ENCODE measurements around the gene ASB15.
"Not testable (repeated sequence)": the region's sequence is repeated elsewhere in the genome, so short reads cannot be mapped to it uniquely, and the experiment has no call there.

Gene ASB15

GRCh38 chr7:123601530-123601929 is at the start of gene ASB15:
TSS of gene ASB15 (plus strand) at chr7:123601821. CDS start at chr7:123614503, 12,682 bp downstream.
- DNase-seq = no peak

- not testable (repeated sequence) for DNase-seq
Observed at GRCh38 chr7:123552134-123552533, 49.5 kb upstream of the ASB15 start.

DNA sequence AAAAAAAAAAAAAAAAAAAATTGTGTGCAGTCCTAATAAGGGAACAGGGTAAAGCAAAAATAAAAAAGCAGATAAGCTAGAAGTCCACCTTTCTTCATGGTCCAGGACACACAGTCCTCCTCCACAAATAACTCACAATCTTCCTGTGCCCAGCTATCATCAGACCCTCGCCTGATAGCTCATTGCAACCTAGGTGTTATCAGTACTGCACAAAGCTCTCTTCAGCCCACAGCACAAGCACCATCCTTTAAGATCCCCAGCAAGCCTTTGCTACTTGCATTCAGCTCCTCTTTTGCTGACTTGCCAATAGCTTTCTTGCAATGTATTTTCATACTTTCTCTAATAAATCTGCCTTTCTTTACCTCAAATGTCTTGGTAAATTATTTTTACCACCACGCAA is 49.0 kb upstream of the ASB15 start:
- no peak for DNase-seq

GRCh38 chr7:123553159-123553558 is 48.5 kb upstream of the ASB15 start:
- DNase-seq = no peak

- DNase-seq = no peak
Observed at GRCh38 chr7:123555484-123555883, 46.1 kb upstream of the ASB15 start.

DNA sequence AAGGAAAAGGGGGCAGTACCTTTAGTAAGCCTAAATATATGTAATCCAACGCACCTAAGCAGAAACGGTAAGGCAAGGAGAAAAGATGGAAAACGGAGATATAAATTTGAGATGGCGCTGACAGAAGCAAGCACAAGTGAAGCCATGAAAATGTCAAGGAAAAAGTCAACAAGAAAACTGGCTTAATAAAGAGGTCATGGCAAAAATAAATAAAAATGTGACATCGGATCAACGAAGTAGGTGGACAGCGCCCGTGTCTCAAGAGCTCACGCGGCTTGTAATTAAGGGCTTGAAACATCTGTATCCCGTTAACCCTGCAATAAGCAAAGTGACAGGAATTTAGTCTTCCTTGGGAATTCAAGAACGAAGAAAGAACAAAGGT is 44.6 kb upstream of the ASB15 start:
- DNase-seq = no peak

DNA sequence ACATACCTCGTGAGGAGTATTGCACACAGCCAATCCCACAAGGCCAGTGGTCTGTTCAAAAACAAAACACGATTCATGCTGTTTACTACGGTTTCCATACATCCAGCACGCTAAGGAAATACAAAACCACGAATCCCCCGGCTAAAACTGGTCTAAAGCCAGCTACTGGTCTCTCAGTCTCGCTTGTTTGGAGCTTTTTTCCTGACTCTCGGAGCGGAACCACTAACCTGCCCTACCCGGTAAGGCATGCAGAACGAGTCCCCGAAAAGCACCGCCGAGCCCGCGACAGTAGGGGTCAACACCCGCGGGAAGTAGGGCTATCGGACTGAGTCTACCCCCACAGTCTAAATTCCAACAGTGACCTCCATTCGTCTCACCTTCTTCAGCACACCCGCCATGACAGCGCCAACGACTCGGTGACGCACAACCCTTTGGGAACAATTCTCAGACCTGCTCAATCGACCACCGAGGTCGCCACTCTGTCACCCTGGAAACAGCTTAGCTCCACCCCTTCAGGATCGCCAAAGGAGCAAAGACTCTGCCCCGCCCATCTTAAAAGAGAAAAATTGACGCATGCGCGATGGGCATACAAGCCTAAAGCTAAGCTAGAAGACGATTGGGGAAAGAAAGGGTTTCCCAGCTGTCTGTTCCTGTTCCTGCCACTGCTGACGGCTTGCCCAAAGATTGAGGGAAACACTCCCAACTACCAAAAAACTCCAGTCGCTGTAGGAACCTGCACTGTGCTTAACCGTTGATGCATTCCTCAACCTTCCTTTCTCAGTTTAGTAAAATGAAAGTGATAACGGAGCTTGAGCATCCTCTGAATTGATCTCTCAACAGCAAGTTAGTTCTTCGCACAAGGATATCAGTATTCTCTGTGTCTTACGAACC is 44.0 kb upstream of the ASB15 start, which contains the start of gene NDUFA5:
Gene NDUFA5, minus strand, starts transcription at position 421 of the 891 bp plus-strand sequence. Its CDS starts 23 bp downstream, at position 398.
- DNase-seq = peak; percentile 93 to 98

DNA sequence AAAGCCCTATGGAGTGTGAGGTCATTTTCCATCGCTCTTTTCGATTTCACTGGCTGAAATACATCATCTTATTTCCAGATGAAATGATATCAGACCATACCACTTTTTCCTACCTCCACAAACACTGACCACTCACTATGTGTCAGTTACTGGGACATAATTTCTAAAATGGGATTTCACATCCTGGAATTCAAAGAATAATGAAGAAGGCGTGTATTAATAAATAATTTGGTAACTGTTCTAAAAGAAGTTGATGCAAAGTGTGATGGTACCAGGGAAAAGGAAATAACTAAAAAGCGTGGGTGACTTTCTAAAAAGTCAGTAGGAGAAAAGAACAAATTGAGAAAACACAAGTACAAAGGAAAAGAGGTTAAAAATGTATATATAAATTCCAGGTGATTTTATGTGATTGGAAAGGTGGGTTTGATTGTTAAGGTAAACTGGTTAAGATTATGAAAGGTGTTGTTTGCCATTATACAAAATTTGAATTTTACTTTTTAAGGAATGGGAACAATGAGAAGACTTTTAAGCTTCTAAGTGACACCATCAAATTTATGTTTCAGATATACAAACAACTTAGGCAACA is 43.2 kb upstream of the ASB15 start:
- no peak for DNase-seq

DNA sequence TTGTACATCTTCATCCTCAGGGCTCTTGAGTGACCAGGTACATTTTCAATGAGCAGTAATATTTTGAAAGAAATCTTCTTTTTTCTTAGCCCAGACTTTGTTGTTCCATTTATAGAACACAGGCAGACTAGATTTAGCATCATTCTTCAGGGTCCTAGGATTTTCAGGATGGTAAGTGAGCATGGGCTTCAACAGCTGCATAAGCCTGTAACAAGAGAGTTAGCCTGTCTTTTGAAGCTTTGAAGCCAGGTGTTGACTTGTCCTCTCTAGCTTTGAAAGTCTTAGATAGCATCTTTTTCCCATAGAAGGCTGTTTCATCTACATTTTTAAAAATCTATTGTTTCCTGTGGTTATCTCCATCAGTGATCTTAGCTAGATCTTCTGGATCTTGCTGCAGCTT is 39.5 kb upstream of the ASB15 start:
- no peak for DNase-seq

DNA sequence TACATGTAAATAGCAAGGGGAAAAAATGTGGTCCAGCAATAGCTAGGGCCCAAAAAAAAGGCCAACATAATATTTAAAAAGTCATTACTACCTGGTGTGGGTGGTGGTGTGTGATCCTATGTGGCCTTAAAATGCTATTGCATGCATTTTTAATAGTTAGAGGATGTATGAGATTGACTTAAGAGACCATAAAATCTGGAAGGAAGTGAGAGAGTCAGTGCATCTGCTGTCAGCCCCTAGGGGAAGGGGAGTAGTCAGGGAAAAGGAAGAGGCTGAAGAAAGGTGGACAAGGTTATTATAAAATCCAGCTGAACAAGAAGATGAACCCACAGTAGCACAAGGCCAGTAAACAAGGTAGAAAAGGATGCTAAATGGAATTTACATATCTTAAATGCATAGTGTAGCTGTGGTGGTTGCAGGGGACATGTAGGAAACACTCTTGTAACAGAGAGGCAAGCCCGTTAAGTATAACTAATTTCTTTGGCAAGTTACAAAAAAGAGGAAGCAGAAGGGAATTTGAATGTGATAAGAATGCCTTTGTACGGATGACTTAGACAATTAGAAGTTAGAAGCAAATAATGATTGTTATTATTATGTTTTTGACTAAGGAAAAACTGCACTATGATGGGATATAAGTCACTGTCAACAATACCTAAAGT is 32.1 kb upstream of the ASB15 start:
- DNase-seq = no peak

DNA sequence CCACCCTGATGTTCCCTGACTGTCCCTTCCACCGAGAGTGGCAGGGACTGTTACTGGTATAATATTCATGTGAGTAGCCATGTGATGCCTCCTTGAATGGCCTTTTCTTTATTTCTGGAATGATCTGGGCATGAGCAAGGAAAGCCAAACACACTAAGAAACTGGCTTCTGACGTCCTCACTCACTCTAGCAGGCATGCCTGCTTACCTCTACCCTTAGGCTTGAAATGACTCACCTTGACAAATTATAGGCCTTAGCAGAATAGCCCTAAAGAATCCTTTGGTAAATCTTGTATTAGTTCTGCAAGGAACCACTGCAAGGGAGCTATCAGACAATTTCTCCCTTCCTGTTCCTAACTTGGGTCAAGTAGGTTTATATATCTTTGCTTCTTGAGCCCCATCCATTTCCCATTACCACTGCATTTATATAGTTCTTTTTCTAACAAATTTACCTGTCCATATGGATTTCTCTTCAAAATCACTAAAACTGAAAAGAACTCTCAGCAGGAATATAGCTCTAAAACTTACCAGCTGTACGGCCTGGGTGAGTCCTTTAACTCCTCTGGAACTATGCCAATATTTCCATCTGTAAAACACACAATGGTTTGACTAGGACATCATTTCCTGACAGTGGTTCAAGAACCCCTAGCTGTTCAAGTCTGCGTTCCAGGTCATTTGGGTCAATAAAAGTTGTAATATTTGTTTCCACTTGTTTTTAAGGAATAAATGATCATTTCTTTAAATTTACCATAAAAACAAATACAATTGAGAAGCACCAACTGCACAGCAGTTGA is 31.0 kb upstream of the ASB15 start:
- no peak for DNase-seq

DNA sequence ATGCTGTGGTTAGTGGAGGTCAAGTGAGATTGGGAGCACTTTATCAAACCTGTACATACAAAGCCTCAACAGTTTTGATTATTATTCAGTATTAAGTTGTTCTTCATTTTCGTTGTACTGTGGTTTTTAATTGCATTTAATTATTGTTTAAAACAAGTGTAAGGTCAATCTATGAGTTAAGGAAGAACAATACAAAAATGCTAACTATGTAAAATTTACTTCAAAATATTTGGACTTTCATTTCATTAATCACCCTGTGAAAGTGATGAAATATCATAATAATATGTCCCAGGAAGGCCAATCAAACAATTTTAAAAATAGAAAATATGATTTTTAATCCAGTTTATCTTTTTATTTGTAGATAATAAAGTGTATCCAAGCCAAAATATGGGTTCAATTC is 30.4 kb upstream of the ASB15 start:
- DNase-seq = no peak

GRCh38 chr7:123571684-123572083 is 29.9 kb upstream of the ASB15 start:
- no peak for DNase-seq

- no peak for DNase-seq
Observed at GRCh38 chr7:123573341-123573740, 28.3 kb upstream of the ASB15 start.

GRCh38 chr7:123573896-123574467 is 27.6 kb upstream of the ASB15 start:
- DNase-seq = no peak

DNA sequence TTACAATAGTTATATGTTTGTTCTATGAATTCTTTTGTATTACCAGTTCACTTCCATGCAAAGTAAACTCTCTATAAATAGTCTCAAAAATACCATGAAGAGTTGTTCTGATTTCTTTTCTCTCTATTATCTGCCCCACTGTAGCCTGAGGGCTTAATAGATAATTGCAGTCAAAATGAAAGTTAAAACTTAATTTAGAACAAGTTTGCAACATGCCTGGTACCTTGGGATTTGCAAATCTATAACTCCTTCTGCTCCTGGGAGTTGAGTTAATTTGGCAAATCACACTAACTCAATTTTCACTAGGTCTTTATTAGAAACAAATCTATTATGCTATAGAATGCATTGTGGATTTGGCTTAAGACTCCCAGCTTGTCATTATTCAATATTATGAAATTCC is 22.2 kb upstream of the ASB15 start:
- DNase-seq = no peak

GRCh38 chr7:123580406-123581161 is 21.0 kb upstream of the ASB15 start:
- no peak for DNase-seq

GRCh38 chr7:123581162-123581459 is 20.5 kb upstream of the ASB15 start:
- DNase-seq = no peak

DNA sequence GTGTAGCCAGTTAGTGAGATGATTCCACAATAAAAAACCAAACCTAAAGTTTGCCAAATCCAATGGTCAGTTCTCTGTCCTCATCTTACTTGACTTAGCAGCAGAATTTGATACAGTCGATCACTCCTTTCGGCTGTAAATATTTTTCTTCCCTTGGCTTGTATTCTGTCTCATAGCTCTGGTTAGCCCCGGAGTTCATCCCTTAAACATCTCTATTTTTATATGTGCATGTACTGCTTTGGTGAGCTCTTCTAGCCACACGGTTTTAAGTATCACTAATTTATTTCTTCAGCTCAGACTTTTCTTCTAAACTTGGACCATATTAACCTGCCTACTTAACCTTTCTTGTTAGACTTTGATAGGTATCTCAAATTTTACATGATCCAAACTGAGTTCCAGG is 17.8 kb upstream of the ASB15 start:
- no peak for DNase-seq

DNA sequence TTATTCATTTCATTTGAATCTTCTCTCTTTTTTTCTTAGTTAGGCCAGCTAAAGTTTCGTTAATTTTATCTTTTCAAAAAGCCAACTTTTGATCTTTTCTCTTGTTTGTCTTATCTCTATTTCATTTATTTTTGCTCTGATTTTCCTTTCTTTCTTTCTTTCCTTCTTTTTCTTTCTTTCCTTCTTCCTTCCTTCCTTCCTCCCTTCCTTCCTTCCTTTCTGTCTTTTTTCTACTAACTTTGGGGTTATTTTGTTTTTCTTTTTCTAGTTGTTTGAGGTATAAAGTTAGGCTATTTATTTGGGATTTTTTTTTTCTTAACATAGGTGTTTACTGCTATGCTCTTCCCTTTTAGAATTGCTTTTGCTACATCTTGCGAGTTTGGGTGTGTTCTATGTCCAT is 13.2 kb upstream of the ASB15 start:
- DNase-seq = no peak

DNA sequence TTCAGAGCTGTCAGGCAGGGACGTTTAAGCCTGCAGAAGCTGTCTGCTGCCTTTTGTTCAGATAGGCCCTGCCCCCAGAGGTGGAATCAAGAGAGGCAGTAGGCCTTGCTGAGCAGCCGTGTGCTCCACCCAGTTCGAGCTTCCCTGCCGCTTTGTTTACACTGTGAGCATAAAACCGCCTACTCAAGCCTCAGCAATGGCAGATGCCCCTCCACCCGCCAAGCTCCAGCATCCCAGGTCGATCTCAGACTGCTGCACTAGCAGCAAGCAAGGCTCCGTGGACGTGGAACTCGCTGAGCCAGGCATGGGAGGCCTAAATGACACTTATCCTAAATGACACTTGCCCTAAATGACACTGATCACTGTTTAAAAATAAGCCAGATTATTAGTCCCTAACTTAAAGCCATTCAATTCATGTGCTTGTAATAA is 6.8 kb upstream of the ASB15 start:
- DNase-seq = no peak

DNA sequence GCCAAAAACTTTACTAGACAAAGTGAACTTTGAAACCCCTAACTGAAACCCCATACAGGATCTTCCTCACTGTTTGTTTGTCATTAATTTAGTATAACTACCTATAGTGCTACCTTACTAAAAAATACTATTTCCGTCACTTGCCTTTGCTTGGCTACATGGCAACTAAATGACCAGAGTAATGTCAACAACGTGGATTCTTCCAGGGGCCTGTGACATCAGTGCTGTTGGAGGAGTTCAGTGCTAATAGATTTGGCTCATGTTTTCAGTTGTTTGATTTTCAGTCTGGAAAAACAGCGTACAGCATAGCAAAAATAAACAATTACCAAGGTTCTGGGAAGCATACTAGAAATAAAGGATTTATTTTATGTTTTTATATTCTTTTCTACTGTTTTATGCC is 3.0 kb upstream of the ASB15 start:
- no peak for DNase-seq
